Stimulated activated CD4-positive, alpha-beta T cell treated with anti-CD3 and anti-CD28 coated beads, Interleukin-1b, Interleukin-23, amount 100 ng/mL, for 4 hours (primary cell): ENCODE measurements around the gene DNAH11.

Experiments
- DNase-seq, 2 donors: peaks; one replicate each; pipeline ENCODE4 v3.0.0-alpha.2; 2020; ENCODE audit warnings: low read depth in 2 of 2

The DNAH11 gene

GRCh38 chr7:21548491-21548890 lies 5.7 kb downstream of the DNAH11 start:
- DNase-seq, result no peak

- DNase-seq, result no peak
Measured at GRCh38 chr7:21550076-21550475, 7.2 kb downstream of the DNAH11 start.

GRCh38 chr7:21550821-21551531 lies 8.1 kb downstream of the DNAH11 start:
- no peak for DNase-seq

- no peak for DNase-seq
Measured at GRCh38 chr7:21562385-21562784, 19.5 kb downstream of the DNAH11 start.

- DNase-seq, result no peak
Measured at GRCh38 chr7:21565614-21566013, 22.8 kb downstream of the DNAH11 start.

- DNase-seq, result no peak
Measured at GRCh38 chr7:21566094-21566493, 23.3 kb downstream of the DNAH11 start.

GRCh38 chr7:21568762-21569161 lies 25.9 kb downstream of the DNAH11 start:
- DNase-seq, result no peak

- DNase-seq, result no peak
Measured at GRCh38 chr7:21572331-21573313, 29.8 kb downstream of the DNAH11 start.

GRCh38 chr7:21579341-21580072 lies 36.7 kb downstream of the DNAH11 start:
- DNase-seq, result no peak

GRCh38 chr7:21580073-21580521 lies 37.3 kb downstream of the DNAH11 start:
- no peak for DNase-seq

- no peak for DNase-seq
Measured at GRCh38 chr7:21585070-21585724, 42.4 kb downstream of the DNAH11 start.

- no peak for DNase-seq
Measured at GRCh38 chr7:21587139-21587784, 44.4 kb downstream of the DNAH11 start.

GRCh38 chr7:21596801-21597200 lies 54.0 kb downstream of the DNAH11 start:
- DNase-seq, result no peak

- DNase-seq, result no peak
Measured at GRCh38 chr7:21603462-21603861, 60.6 kb downstream of the DNAH11 start.

GRCh38 chr7:21603972-21604749 lies 61.3 kb downstream of the DNAH11 start:
- DNase-seq, result no peak

- DNase-seq, result no peak
Measured at GRCh38 chr7:21605008-21605585, 62.3 kb downstream of the DNAH11 start.

GRCh38 chr7:21608465-21608864 lies 65.6 kb downstream of the DNAH11 start:
- no peak for DNase-seq

- no peak for DNase-seq
Measured at GRCh38 chr7:21611129-21611528, 68.3 kb downstream of the DNAH11 start.

GRCh38 chr7:21616091-21616490 lies 73.3 kb downstream of the DNAH11 start:
- DNase-seq, result no peak
